Stimulated activated CD4-positive, alpha-beta T cell treated with anti-CD3 and anti-CD28 coated beads, TNF-alpha, amount 100 ng/mL, for 48 hours (primary cell): ENCODE measurements around the gene FDX1.
"Not testable (repeated sequence)": the region's sequence is repeated elsewhere in the genome, so short reads cannot be mapped to it uniquely, and the experiment has no call there.

Experiments used
- DNase-seq, 3 donors: peaks; one replicate each; pipeline ENCODE4 v3.0.0-alpha.2; 2020; ENCODE audit warnings: low read depth in 3 of 3

The FDX1 gene, protein sequence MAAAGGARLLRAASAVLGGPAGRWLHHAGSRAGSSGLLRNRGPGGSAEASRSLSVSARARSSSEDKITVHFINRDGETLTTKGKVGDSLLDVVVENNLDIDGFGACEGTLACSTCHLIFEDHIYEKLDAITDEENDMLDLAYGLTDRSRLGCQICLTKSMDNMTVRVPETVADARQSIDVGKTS

DNA sequence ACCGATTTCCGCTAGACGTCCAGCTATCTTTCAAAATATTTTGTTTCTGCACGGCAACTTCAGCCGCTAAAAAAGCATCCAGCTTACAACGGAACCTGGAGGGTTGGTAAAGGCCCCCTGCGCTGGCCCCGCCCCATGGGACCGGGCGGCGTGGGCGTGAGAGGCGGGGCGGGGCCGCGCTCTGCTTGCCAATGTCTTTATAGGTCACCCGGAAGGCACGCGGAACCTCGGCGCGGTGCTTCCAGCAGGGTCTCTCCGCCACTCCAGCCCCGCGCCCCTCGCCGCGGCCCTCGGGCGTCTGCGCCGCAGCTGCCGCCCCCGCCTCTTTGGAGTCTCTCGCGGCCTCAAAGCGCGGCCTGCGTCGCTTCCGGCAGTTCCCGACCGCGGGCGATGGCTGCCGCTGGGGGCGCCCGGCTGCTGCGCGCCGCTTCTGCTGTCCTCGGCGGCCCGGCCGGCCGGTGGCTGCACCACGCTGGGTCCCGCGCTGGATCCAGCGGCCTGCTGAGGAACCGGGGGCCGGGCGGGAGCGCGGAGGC, at the start of gene FDX1:
TSS of gene FDX1 (plus strand) at position 218 of the 536 bp plus-strand sequence. CDS start at position 391, 173 bp downstream.
- peak; percentile 68 to 82 (median 76) for DNase-seq

DNA sequence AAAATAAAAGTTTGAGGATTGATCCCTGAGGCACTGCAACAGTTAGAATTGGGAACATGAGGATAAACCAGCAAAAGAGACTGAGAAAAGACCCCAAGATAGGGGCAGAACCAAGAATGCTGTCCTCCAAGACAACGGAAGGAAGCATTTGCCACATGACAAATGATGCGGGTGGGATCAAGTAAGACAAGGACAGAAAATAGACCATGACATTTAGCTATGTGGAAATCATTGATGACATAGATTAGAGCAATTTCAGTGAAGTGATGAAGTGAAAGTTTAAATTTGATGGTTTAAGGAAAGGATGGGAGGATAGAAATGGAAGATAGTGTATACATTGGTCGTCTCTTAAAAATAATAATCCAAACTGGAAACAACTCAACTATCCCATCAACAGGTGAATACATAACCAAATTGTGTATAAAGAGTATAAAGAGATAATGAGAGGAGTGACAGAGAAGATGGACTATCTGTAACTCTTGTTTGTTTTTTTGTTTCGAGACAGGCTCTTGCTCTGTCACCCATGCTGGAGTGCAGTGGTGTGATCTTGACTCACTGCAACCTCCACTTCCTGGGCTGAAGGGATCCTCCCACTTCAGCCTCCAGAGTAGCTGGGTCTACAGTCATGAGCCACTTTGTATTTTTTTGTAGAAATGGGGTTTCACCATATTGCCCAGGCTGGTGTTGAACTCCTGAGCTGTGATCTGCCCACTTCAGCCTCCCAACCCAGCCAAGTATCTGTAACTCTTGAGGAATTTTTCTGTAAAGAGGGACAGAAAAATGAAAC, 48.7 kb upstream of the FDX1 start:
- DNase-seq, result no peak

DNA sequence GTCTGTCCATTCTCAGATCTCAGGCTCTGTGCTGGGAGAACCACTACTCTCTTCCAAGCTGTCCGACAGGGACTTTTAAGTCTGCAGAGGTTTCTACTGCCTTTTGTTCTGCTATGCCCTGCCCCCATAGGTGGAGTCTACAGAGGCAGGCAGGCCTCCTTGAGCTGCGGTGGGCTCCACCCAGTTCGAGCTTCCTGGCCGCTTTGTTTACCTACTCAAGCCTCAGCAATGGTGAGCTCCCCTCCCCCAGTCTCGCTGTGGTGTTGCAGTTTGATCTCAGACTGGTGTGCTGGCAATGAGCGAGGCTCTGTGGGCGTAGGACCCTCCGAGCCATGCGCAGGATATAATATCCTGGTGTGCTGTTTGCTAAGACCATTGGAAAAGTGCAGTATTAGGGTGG, 41.5 kb upstream of the FDX1 start:
- DNase-seq, result not testable (repeated sequence)

DNA sequence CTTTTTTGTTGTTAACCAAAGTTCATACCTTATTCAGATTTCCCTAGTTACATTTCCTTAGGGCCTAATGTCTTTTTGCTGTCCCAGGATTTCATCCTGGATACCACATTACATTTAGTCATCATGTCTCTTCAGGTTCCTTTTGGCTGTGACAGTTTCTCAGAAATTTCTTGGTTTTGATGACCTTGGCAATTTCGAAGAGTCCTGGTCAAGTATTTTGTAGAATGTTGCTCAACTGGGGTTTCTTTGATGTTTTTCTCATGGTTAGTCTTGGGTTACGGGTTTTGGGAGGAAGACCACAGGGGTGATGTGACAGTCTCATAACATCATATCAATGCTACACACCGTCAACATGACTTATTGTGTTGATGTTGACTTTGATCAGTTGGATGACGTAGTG, 39.8 kb upstream of the FDX1 start:
- DNase-seq, result no peak

DNA sequence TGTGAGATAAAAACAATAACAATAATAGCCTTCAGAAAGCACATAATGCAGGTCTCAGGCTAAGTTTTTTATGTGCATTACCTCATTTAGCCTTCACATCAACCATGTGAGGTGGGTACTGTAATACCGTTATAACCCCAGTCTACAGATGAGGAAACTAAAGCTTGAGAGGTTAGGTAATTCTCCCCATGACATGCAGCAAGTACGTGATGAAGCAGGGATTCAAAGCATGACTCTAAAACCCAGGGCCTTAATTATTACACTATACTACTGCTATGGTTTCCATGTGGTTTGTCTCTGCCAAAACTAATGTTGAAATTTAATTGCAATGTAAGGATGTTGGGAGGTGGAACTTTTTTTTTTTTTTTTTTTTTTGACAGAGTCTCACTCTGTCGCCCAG, 37.7 kb upstream of the FDX1 start:
- no peak for DNase-seq

DNA sequence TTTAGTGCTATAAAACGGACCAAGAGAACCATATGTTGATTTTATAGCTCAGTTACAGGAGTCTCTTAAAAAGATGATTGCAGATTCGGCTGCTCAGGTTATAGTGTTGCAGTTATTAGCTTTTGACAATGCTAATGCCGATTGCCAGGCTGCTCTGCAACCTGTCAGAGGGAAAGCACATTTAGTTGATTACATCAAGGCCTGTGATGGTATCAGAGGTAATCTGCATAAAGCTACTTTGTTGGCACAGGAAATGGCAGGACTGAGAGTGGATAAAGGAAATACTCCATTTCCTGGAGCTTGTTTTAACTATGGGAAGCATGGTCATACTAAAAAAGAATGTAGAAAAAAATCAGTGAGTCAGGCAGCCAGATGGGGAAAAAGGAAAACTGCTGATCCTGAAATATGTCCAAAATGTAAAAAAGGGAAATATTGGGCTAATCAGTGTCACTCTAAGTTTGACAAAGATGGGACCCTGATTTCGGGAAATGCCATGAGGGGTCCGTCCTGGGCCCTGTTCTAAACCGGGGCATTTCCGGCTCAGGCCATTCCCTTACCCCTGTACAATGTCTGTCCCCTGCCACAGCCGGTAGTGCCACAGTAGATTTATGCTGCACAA, 32.0 kb upstream of the FDX1 start:
- not testable (repeated sequence) for DNase-seq

DNA sequence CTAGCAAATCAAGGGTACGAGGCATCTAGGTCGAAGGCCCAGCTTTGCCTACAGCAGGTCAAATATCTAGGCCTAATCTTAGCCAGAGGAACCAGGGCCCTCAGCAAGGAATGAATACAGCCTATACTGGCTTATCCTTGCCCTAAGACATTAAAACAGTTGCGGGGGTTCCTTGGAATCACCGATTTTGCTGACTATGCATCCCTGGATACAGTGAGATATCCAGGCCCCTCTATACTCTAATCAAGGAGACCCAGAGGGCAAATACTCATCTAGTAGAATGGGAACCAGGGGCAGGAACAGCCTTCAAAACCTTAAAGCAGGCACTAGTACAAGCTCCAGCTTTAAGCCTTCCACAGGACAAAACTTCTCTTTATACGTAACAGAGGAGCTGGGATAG, 26.2 kb upstream of the FDX1 start:
- DNase-seq, result not testable (repeated sequence)

DNA sequence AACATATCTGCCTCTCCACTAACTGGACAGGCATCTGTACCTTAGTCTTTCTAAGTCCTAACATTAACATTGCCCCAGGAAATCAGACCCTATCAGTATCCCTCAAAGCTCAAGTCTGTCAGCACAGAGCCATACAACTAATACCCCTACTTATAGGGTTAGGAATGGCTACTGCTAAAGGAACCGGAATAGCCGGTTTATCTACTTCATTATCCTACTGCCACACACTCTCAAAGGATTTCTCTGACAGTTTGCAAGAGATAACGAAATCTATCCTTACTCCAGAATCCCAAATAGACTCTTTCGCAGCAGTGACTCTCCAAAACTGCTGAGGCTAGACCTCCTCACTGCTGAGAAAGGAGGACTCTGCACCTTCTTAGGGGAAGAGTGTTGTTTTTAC, 24.1 kb upstream of the FDX1 start:
- not testable (repeated sequence) for DNase-seq

DNA sequence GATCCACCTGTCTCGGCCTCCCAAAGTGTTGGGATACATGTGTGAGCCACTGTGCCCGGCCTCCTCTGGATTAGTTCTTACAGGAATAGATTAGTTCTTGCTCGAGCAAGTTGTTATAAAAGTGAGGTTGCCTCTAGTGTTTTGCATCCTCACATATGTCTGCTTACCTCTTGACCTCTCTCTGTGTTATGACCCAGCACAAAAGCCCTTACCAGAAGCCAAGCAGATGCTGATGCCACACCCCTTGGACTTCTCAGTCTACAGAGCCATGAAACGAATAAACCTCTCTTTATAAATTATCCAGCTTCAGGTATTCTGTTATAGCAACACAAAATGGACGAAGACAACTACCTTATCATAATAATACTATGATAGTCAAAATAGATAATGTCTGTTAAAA, 22.4 kb upstream of the FDX1 start:
- no peak for DNase-seq

DNA sequence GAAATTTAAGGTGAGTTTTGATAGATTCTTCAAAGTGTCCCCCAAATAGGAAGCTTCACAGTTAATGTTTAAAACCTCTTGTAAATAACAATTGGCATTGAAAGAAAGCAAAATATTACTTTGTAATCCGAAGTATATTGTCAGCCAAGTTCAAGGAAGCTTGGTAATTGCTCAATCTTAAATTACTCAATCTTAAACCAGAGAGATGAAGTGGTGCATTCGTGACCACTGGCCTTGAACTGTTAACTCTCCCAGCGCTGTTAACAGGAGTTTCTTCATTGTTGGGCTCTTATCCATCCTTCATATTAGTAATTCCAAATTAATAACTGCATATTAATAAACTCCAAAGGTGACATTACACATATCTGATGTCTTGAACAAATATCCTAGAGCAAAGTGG, 20.6 kb upstream of the FDX1 start:
- DNase-seq, result no peak

DNA sequence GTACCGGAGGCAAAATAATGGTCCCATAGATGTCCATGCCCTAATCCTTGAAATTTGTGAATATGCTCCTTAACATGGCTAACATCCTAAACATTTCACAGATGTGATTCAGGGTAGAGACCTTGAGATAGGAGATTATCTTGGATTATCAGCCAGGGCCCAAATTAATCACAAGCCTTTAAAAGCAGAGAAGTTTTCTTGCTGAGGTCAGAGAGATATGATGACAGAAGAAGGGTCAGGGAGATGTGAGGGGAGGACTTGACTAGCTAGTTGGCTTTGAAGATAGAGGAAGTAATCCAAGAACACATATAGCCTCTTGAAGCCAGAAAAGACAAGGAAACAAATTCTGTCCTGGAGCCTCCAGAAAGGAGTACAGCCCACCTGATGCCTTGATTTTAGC, 19.1 kb upstream of the FDX1 start:
- DNase-seq, result no peak

DNA sequence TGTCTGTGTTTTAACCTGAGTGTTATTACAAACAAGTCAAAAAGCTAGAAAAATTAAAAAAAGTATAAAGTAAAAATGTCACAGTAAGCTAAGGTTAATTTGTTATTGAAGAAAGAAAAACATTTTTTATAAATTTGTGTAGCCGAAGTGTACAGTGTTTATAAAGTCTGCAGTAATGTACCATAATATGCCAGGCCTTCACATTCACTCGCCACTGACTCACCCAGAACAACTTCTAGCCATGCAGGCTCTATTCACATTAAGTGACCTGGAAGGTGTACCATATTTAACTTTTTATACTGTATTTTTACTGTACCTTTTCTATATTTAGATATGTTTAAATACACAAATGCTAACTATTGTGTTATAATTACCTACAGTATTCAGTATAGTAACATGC, 14.7 kb upstream of the FDX1 start:
- DNase-seq, result no peak

DNA sequence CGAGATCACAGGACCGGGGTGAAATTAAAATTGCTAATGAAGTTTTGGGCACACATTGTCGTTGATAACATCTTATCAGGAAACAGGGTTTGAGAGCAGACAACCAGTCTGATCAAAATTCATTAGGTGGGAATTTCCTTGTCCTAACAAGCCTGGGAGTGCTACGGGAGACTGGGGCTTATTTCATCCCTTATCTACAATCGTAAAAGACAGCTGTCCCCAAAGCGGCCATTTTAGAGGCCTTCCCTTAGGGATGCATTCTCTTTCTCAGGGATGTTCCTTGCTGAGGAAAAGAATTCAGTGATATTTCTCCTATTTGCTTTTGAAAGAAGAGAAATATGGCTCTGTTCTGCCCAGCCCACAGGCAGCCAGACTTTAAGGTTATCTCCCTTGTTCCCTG, 8.1 kb upstream of the FDX1 start:
- not testable (repeated sequence) for DNase-seq

DNA sequence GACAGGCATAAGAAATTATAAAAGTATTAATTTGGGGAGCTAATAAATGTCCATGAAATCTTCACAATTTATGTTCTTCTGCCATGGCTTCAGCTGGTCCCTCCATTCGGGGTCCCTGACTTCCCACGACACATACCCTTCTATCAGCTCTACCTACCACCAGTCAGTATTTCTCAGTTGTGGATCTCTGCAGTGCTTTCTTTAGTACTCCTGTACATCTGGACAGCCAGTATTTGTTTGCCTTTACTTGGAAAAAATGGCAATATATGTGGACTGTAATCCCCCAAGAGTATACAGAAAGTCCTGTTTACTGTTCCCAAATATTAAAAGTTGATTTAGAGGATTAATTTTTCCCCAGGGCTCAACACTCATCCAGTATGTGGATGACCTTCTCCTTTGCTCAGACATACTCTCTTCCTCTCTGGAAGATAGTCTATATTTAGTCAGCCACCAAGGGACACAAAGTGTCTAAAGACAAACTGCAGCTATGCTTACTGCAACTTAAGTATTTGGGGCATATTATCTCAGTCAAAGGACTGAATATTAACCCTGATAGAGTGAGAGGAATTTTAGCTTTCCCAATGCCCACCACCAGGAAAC, 7.3 kb upstream of the FDX1 start:
- DNase-seq, result no peak

DNA sequence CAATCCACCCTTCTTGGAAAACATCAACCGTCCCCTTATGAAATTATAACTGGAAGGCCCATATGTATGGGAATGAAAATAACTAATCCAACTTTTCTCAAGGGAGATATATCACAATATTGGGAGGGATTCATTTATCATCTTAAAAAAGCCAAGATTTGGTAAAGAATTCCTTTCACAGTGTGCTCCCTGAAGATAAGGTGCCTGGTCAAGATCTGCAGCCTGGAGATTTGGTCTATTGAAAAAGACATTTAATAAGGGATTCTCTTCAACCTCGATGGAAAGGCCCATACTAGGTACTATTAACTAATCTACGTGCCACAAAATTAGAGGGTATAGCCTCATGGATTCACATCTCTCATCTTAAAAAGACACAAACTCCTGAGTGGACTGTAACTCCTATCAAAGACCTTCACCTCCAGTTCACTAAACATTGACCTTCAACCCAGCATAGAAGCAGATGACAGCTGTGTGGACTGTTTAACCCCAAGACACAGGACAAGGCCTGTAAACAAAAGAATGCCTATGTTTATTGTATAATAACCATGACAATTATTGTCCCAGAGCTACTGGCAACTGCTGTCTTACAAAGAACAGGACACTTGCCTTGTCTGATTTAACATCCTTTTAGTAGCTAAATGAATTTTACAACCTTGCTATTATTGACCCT, 4.8 kb upstream of the FDX1 start:
- no peak for DNase-seq

DNA sequence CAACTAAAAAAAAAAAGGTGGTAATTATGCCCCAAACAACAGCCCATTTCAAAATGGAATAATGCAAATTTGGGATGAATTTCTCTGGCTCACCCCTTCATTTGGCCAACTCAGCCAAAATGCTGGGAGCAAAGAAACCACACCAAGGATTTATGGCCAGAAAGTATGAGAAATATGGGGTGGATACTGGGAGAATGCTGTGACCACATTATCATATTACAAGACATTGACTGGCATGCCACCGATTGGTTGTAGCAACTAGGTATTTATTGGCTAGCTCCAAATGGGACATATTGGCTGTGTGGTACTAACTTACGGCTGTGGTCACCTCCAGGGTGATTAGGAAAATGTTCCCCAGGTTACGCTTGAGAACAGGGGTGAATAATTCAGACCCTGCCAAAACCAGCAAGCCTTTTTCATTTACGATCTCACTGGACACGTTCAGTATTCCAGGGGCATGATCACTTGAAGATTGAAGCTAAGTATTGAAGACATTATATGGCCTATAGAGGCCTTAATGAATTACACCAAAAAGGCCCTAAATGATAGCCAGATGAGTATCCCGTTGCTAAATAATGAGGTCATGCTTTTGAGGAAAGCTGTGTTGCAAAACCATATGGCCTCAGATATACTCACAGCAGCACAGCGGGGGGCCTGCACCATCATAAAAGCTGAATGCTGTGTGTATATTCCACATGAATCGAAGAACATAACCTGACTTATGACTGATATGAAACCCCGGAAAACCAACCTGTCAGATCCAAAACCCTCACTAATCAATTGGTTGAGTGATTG, 3.8 kb upstream of the FDX1 start:
- DNase-seq, result no peak

DNA sequence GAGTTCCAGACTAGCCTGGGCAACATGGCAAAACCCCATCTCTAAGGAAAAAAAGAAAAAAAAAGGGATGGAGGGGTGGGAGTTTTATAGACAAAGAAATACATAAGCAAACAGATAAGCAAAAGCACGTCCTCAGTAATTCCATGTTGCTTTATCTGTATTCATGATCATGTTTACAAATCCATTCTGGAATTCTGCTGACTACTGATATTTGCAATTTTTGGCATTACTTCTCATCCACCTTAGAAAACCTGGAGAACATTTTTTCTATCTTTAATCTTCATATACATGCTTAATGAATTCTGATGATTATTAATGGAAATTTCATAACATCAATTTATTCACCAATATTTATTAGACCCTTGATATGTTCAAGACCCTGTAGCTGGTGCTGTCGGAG, 1.7 kb upstream of the FDX1 start:
- DNase-seq, result no peak

DNA sequence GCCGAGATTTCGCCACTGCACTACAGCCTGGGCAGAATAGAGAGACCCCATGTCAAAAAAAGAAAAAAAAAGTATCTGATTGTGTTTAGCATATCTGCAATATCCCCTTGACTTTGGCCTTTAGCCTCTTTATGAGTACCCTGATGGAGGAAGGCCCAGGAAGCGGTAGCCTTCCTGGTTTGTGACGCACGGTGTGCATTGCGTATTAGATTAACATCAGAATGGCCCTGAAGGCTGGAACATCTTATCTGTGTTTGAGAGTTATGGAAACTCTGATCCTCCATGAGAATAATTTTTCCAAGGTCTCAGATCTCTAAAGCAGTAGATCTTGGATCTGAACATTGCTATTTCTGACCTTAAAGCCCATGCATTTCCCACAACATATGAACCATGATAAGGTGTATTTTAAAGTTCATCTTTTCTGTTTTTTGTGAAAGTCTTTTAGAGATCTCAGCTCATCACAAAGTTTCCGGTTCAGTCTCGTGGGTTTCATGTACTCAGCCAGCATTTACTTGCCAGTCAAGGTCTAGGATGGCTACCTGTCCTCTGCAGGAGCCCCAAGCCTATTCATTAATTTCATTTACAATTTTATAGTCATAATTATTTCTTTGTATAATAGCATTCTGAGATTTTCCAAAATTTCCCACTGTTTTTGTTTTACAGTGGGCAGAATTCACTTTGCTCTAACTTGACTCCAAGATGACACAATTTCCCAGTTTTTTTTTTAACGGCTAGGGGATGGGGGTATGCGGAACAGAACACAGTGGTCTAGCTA, 605 bp upstream of the FDX1 start:
- DNase-seq, result no peak

DNA sequence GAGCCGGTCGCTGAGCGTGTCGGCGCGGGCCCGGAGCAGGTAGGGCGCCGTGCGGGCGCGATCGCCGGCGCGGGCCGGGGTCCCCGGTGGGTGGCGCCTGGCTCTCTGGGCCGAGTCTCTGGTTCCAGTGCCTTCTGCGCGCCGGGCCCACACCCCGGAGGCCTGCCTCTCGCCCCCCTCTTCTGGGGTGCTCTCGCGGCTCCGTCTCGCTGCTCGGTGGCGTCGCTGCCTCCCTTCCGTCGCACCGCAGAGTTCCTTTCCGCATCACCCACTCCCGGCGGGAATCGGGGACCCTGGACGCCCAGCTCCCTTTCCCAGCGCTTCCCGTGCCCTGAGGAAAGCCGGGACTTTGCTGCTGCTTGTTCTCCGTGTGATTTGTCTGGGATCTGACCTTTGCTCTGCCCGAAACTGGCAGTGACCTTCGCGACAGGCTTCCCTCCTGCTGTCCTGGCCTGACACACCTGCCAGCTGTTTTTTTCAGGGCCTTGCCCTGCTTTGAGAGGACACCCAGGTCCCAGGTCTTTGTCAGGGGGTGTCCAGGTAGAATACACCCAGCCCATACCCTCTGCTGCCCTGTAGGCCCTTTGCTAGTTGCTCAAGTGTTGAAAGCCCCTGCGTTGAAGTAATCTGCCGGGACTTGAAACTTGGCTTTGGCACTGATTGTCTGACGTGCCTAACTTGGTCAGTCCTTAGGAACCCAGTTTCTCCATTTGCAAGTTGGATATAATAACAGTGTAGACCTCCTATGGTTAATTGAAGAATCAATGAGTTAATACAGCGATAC, 711 bp downstream of the FDX1 start:
- peak in 1 of 3 donors; percentile 28 for DNase-seq
